HG02852 (cell line): ENCODE data around the gene TMEM91.

Experiments
- ATAC-seq: cut with Tn5 transposase; IDR thresholded peaks from one replicate; pipeline ENCODE4 v1.9.1; 2021; ENCODE audit warnings: mild to moderate bottlenecking, moderate library complexity; ENCODE audit not compliant: unreplicated experiment

Gene TMEM91

DNA sequence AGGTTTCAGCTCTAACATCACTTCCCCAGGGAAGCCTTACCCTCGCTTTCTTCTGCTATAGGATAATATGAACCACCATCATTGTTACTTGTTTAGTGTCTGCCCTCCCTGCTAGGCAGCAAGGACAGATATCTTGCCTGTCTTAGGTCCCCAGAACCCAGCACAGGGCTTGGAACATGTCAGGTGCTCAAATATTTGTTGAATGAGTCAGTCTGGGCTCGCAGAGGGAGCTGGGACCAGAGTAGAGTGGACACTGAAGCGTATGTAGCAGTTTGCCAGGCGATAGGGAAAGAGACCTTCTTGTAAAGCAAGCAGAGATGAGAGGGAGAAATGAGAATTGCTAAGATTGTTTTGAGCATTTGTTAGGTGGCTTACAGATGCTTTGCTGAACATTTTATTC, 33.0 kb downstream of the TMEM91 start:
- no peak for ATAC-seq

DNA sequence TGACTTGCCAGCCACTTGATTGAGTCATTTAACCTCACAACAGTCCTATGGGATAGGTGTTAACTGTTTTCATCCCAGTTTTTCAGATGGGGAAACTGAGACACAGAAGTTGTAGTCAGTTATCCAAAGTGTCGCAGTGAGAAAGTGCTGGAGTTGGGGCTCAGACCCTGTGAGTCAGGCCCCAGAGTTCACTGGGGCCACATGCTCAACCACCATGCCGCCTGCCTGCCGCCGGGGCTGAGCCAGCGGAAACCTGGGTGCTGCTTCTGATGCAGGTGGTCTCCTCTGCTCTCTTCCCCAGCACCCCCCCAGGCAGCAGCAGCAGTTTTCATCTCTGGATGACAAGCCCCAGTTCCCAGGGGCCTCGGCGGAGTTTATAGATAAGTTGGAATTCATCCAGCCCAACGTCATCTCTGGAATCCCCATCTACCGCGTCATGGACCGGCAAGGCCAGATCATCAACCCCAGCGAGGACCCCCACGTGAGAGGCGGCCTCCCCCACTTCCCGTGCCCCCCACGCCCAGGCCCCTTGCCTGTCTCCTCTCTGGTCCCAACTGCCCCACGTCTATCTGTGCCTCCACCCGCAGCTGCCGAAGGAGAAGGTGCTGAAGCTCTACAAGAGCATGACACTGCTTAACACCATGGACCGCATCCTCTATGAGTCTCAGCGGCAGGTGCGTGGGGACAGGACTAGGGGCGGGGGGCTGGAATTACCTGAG, 34.2 kb downstream of the TMEM91 start:
- no peak for ATAC-seq

DNA sequence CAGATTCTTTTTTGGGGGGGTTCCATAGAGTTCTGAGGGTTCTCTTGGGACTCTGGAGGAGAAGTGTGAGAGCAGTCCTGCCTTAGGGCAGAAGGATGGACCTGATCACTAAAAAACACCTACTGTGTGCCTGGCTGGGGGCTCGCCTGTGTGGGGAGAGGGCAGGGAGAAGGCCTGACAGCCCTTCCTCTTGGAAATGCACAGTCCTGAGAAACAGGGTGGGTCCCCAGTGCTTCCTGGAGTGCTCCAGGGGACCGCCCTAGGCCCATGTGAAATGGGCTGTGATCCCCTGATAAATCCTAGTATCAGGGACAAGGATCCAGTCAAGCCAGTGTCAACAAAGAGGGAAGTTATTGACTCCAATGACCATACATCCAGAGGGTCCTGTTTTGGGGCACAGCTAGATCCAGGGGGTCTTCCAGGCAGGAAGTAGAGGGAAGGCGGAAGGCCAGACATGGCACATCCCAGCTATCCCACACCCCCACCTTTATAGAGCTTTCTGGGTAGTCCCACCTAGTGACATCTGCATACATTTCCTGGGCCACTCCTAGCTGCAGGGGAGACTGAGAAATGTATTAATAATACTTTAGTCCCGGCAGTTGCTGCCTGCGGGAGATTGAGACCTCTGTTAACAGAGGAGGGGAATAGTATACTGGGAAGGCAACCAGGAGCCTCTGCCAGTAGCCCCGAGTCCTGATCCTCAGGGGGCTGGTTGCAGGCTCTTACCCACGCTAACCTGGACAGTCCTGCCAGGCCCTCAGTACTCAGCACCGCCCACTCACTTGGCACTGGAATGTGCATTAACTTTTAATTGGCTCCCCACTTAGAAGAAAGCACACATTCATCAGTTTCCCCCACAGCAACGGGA, 35.0 kb downstream of the TMEM91 start:
- ATAC-seq = no peak

DNA sequence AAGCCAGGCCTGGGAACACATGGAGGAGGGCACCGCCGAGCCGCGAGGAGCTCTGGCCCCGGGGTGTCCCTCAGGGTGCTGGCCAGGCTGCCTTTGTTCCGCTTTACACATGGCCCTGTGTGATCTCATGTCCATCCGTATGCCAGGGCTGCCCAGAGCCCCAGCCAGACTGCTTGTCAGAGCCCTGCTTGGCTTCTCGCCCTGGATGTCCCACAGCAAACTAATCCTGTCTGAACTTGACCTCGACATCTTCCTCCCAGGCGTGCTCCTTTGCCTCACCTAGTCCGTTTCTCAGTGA, 35.6 kb downstream of the TMEM91 start:
- ATAC-seq = no peak

DNA sequence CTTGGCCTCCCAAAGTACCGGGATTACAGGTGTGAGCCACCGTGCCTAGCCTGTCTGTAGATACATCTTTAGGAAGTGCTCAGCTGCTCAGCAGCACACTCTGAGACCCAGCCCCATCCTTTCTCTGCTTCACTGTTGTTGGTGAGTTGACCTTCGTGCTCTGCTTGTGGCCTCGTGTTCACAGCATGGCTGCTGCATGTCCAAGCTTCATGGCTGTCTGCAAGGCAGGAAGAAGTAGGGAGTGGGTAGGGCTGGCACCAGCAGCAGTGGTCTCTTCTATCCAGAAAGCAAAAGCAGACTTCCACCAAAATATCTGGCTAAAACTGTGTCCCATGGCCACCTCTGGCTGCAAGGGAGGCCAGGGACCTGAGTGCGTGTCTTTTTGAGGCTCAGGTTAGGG, 36.6 kb downstream of the TMEM91 start:
- no peak for ATAC-seq

DNA sequence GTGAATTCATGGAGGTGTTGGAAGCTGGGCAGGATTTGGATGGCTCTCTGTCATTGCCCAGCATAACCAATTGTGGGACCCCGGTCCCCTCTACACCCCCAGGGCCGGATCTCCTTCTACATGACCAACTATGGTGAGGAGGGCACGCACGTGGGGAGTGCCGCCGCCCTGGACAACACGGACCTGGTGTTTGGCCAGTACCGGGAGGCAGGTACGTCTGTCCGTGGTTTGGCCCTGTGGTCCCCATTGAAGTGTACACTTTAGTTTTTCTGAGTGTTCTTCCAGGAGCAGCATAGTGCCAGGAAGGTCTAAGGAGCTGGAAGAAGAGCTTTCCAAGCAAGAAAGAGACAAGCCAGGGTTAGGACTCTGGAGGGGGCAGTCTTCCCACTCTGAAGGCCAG, 37.6 kb downstream of the TMEM91 start:
- ATAC-seq = no peak

DNA sequence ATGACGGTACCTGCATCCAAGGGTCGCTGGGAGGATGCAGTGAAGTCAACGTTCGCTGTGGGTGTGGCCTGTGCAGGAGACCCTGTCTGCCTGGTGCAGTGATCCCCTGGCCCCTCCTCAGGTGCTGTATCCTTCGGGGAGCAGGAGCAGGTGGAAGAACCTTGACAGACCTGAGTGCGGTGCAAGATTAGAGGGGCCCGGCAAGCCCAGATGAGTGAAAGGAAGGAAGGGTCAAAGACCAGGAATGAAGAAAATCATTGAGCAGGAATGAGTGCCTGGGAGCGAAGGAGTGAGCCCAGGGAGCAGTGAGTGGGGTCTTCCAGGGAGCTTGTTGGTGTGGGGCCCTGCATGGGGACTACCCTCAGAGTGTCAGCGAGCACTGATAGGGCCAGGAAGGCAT, 38.1 kb downstream of the TMEM91 start:
- no peak for ATAC-seq

DNA sequence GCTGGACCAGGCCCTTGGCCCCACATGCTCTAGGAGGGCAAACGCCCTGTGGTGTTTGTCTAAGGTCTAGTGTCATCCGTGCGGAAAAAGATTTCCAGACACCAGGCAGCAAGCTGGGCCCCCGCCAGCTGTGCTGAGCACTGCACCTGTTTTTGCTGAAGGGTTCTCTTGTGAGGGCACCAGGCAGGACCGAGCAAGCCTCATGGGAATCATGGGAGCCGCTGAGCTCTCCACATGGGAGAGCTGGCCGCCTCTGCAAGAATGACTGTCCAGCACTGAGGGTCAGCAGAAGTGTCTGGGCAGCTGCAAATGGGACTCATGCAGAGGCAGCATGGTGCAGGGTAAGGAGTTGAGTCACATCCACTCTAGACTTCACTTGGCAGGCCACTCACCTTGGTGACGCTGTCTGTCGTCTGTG, 38.8 kb downstream of the TMEM91 start:
- ATAC-seq = no peak

DNA sequence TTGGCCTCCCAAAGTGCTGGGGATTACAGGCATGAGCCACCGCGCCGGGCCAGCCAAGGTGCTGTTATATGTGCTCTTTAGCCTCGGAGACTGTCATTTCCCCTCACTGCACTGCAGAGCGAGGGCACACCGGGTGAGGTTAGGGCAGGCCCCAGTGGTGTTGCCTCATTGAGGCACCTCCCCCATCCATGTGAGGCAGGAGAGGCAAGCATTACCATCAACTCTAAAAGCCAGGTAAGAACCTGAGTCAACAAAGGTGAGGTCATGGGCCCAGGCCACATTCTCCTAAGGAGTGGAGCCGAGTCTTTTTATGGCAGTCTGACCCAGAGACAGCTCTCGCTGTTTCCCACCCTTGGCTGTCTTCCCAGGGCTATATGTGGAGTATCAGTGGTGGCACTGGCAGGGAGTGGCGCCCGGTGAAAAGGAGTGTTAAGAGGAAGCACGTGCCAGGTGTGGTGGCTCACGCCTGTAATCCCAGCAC, 39.9 kb downstream of the TMEM91 start:
- no peak for ATAC-seq

DNA sequence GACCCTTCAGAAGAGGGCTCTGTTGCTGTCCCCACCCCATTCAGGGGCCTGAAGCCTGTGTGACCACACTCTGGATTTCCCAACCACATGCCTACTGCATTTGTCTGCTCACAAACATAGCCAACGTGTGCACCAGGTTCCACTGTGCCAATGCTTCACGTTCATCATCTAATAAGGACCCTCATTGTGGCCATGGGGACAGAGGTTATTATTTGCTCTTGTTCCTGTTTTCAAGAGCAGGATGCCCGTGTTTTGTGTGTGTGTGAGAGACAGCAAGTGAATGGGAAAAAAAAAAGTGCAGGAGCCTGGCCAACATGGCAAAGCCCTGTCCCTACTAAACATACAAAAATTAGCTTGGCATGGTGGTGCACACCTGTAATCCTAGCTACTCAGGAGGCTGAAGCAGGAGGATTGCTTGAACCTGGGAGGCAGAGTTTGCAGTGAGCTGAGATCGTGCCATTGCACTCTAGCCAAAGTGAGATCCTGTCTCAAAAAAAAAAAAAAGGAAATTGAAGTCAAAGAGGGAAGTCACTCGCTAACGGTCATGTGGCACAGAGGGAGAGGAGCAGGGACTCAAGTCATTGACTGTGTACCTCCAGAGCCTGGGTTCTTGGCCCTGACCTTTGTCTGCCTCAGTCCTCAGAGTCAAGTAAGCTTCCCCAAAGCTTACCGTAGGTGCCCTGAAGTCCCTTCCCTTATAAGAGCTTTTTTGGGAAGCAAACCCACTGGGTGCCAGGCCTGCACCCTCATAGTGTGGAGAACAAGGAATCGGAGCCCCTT, 44.0 kb downstream of the TMEM91 start:
- no peak for ATAC-seq

DNA sequence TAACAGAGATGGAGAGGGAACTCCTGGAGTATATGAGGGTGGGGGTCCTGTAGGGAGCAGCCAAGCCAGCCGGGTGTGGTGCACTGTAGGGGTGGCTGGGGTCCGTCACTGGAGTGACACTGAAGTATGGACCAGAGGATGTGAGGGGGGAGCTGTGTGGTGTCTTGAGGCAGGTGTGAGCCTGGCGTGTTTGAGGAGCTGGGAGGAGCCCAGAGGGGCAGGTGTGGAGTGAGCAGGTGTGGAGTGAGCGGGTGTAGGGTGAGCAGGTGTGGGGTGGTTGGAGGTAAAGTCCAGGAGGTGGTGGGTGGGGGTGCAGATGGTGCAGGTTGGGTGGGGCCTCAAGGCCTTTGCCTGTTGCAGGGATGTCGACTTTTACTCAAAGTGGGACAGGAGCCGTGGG, 45.0 kb downstream of the TMEM91 start:
- ATAC-seq = no peak

DNA sequence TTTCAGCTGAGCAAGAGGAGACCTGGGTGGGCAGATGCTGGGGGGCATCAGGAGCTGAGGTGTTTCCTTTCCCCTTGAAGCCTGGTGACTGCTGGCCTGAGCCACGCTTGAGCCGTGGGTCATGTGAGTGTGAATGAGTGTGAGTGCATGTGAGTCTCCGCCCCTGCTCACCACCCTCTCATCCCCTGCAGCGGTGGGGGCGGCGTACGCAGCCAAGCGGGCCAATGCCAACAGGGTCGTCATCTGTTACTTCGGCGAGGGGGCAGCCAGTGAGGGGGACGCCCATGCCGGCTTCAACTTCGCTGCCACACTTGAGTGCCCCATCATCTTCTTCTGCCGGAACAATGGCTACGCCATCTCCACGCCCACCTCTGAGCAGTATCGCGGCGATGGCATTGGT, 45.6 kb downstream of the TMEM91 start:
- no peak for ATAC-seq

DNA sequence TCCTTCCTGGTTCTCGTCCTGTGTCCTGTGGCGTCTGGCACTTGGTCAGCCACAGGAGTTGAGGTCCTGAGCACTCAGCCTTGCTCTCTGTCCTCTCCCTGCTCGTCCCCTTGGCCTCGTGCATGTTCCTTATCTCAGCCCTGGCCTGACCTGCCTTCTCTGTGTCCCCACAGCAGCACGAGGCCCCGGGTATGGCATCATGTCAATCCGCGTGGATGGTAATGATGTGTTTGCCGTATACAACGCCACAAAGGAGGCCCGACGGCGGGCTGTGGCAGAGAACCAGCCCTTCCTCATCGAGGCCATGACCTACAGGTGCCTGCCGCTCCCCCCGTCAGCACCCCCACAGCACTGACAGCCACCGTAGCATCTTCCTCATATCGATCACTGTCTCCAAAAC, 46.1 kb downstream of the TMEM91 start:
- no peak for ATAC-seq

DNA sequence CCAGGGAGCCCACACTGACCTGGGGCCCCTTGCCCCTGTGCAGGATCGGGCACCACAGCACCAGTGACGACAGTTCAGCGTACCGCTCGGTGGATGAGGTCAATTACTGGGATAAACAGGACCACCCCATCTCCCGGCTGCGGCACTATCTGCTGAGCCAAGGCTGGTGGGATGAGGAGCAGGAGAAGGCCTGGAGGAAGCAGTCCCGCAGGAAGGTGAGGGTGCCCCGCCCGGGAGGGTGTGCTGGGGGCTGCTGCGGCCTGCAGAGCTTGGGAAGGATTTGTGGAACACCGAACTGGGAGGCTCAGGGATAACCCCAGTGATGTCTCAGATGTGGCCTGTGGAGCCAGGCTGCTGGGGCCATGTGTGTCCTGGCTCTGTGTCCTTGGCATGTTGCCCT, 46.6 kb downstream of the TMEM91 start:
- no peak for ATAC-seq

DNA sequence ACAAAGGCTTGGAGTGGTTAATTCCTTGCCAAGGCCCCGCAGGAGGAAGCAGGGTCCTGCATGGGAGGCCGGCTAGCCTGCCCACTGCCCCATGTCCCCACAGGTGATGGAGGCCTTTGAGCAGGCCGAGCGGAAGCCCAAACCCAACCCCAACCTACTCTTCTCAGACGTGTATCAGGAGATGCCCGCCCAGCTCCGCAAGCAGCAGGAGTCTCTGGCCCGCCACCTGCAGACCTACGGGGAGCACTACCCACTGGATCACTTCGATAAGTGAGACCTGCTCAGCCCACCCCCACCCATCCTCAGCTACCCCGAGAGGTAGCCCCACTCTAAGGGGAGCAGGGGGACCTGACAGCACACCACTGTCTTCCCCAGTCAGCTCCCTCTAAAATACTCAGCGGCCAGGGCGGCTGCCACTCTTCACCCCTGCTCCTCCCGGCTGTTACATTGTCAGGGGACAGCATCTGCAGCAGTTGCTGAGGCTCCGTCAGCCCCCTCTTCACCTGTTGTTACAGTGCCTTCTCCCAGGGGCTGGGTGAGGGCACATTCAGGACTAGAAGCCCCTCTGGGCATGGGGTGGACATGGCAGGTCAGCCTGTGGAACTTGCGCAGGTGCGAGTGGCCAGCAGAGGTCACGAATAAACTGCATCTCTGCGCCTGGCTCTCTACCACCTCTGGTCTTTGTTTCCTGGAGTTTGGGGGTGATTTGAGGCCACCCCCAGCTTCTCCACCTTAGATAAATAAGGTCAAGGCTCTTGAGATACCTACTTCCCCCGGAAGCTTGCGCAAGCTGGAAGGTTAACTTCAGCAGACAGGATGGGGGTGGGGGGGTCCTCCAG, 48.2 kb downstream of the TMEM91 start:
- no peak for ATAC-seq

DNA sequence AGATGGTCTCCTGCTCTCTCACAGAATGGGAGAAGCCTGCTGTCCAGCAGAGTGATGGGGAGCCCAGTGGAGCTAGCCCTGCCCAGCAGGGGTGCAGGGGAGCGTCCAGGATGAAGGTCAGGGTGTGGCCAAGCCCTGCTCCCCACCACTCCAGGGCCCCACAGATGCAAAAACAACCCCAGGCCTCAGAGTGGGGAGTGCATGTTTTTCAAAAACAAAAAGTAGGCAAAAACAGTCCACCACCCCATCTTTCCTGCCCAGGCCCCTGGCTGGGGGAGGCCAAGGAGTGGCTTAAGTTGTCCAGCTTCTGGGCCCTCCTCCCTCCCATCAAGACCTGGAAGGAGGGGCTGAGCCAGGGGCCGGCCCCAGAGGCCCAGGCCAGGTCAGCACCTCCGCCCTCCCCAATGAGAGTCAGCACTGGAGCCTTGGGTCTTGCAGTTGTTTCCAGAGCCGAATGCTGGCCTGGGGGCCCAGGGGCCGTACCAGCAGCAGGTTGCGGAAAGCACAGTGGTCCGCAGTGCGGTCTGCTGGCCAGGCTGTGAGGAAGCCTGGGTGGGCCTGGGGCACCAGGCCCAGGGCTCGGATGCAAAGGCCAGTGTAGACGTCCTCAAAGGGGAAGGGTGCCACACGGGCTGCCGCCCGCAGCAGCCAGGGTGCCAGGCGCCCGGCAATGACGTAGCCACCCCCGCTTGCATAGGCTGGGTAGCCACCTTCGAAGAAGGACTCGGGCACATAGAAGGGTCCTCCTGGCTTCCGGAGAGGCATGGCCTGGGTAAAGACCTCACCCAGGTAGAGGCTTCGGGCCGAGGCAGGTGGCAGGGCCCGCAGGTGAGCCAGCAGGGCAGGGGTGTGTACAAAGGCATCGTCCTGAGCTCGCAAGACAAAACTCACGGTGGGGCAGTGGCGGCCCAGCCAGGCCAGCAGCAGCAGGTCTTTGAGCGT, 49.1 kb downstream of the TMEM91 start:
- no peak for ATAC-seq

DNA sequence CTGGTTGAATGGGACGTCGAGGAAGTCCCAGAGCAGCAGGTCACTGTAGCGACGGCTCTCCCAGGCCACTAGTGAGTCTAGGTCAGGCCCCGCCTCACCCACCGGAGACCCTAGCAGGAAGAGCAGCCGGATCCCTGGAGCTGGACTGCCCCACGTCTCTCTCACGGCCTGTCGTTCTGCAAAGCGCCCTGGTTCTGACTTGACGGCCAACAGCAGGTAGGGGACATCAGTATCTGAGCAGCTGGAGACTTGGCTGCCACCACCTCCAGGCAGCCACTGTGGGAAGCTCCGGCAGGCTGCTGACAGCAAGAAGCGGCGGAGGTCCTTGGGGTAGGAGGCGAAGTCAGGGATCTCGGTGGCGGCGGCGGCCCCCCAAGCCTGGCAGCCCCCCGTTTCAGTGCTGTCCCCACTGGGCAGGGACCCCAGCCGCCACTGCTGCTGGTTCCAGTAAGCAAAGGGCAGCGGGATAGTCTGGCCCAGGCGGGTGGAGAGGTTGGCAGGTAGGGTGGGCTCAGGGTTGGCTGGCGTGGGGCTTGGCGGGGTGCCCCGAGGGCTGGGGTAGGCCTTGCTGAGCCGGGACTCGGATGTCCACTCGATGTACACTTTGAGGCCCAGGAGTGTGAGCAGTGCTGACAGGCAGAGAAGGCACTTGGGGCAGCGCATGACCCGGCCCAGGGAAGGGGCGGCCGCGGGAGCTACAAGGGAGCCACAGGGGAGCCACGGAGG, 49.9 kb downstream of the TMEM91 start:
- no peak for ATAC-seq

DNA sequence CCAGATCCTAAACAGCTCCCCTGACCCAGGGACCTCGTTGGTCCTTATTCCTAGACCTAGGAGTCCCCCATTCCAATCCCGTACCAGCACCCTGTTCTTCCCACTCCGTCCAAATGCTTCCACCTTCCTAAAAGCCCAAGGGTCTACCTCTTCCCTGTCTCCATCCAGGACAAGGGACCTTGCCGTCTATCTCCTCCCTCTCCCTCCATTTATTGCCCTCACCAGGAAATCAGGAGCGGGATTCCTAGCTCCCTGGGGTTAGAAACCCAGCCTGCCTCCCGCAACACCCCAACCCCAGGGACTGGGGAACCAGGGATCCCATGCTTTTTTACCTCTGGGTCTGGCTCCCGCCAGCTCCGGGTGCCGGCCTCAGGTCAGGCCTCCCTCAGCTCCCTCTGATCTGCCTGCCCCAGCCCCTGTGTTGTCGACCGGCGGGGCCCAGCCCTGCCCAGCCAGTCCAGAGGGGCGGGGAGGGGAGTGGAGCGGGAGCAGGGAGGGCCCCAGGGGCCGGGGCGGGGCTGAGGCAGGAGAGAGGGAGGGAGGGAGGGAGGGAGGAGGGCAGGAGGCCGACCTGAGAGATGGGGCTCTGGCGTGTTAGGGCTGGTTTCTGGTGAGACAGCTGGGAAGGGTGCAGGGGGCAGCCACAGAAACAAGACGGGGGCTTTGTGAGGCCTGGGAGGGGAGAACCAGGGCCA, 50.8 kb downstream of the TMEM91 start, which contains the start of gene B3GNT8:
Gene B3GNT8, minus strand, starts transcription at position 423 of the 695 bp plus-strand sequence. CDS start 596 bp downstream, outside the sequence.
- no peak for ATAC-seq
